ENCODE results near the gene SLC6A12. TPM values are rescaled to one million over a fixed set of nuclear protein-coding genes. Genes with fewer than 3 reads are reported as not detected.

SLC6A12 gene
- total RNA-seq, 2 experiments from 2014 or later = not detected

- peaks cover 0 to 15% of the 10 kb centered on the region in 2 experiments for H3K27me3 ChIP-seq (ENCODE audit: control insufficient read depth in 1 of 2, insufficient read depth in 2 of 2, low read length in 2 of 2)
- no peak overlapping the region for H3K4me3 ChIP-seq (ENCODE audit: low read length)
- H3K4me1 ChIP-seq (ENCODE audit: insufficient read depth, low read length) = no peaks in the 10 kb centered on the region
- ChIA-PET POLR2A (no interaction called here), CTCF (no interaction called here)
- peaks cover 8% of the 10 kb centered on the region for H3K9me3 Mint-ChIP-seq
- peaks cover 6 to 18% of the 10 kb centered on the region in 2 experiments for H3K9me3 ChIP-seq (ENCODE audit: control insufficient read depth in 1 of 2, insufficient read depth in 1 of 2, low read length in 2 of 2)
- H3K27me3 Mint-ChIP-seq = peaks cover 37% of the 10 kb centered on the region
- H3K27ac ChIP-seq (ENCODE audit: low read depth in 1 of 2, low read length in 2 of 2) = no peak overlapping the region
- H3K4me1 Mint-ChIP-seq (ENCODE audit: low read depth) = no peaks in the 10 kb centered on the region
- ATAC-seq (ENCODE audit: poor library complexity) (no peak), DNase-seq (no peak)
- no peak overlapping the region for H3K27ac Mint-ChIP-seq
- no peak for TF ChIP-seq CTCF (IDR thresholded peaks at IDR 0.05)
- no peaks in the 10 kb centered on the region for H3K36me3 ChIP-seq (ENCODE audit: insufficient read depth, low read length)
- peaks cover 4% of the 10 kb centered on the region for H3K36me3 Mint-ChIP-seq (ENCODE audit: low read depth)
- intact Hi-C loops (cut with DNase I, micrococcal nuclease) = no loop called here
- H3K4me3 Mint-ChIP-seq = no peak overlapping the region
Measured at GRCh38 chr12:240566-240965, 26.6 kb upstream of the SLC6A12 start.

- intact Hi-C loops (cut with DNase I, micrococcal nuclease) = no loop called here
- H3K36me3 ChIP-seq (ENCODE audit: insufficient read depth, low read length) = no peaks in the 10 kb centered on the region
- peaks cover 6 to 26% of the 10 kb centered on the region in 2 experiments for H3K9me3 ChIP-seq (ENCODE audit: control insufficient read depth in 1 of 2, insufficient read depth in 1 of 2, low read length in 2 of 2)
- POLR2A ChIA-PET = no interaction called here
- Mint-ChIP-seq H3K36me3 (ENCODE audit: low read depth) (no peaks in the 10 kb centered on the region), H3K27me3 (peaks cover 31% of the 10 kb centered on the region), H3K9me3 (peaks cover 8% of the 10 kb centered on the region), H3K4me1 (ENCODE audit: low read depth) (no peaks in the 10 kb centered on the region), H3K4me3 (no peak overlapping the region), H3K27ac (no peak overlapping the region)
- H3K4me3 ChIP-seq (ENCODE audit: low read length) = no peak overlapping the region
- DNase-seq (no peak), ATAC-seq (ENCODE audit: poor library complexity) (no peak)
- peaks cover 0 to 14% of the 10 kb centered on the region in 2 experiments for H3K27me3 ChIP-seq (ENCODE audit: control insufficient read depth in 1 of 2, insufficient read depth in 2 of 2, low read length in 2 of 2)
- TF ChIP-seq CTCF (IDR thresholded peaks at IDR 0.05) = no peak
- H3K27ac ChIP-seq (ENCODE audit: low read depth in 1 of 2, low read length in 2 of 2) = no peak overlapping the region
- CTCF ChIA-PET = no interaction called here
- no peaks in the 10 kb centered on the region for H3K4me1 ChIP-seq (ENCODE audit: insufficient read depth, low read length)
Measured at GRCh38 chr12:238736-239398, 24.9 kb upstream of the SLC6A12 start.

GRCh38 chr12:238116-238515 lies 24.2 kb upstream of the SLC6A12 start:
- no peak overlapping the region for H3K4me3 Mint-ChIP-seq
- intact Hi-C loops (cut with DNase I, micrococcal nuclease) = no loop called here
- DNase-seq = no peak
- Histone ChIP-seq H3K36me3 (ENCODE audit: insufficient read depth, low read length) (no peaks in the 10 kb centered on the region), H3K4me1 (ENCODE audit: insufficient read depth, low read length) (no peaks in the 10 kb centered on the region), H3K27me3 (ENCODE audit: control insufficient read depth in 1 of 2, insufficient read depth in 2 of 2, low read length in 2 of 2) (peaks cover 0 to 8% of the 10 kb centered on the region in 2 experiments), H3K27ac (ENCODE audit: low read depth in 1 of 2, low read length in 2 of 2) (no peak overlapping the region), H3K4me3 (ENCODE audit: low read length) (no peak overlapping the region), H3K9me3 (ENCODE audit: control insufficient read depth in 1 of 2, insufficient read depth in 1 of 2, low read length in 2 of 2) (peaks cover 6 to 31% of the 10 kb centered on the region in 2 experiments)
- peaks cover 27% of the 10 kb centered on the region for H3K27me3 Mint-ChIP-seq
- H3K27ac Mint-ChIP-seq = no peak overlapping the region
- ChIA-PET POLR2A (no interaction called here), CTCF (no interaction called here)
- no peaks in the 10 kb centered on the region for H3K4me1 Mint-ChIP-seq (ENCODE audit: low read depth)
- H3K36me3 Mint-ChIP-seq (ENCODE audit: low read depth) = no peaks in the 10 kb centered on the region
- ATAC-seq (ENCODE audit: poor library complexity) = no peak
- H3K9me3 Mint-ChIP-seq = peaks cover 8% of the 10 kb centered on the region
- no peak for TF ChIP-seq CTCF (IDR thresholded peaks at IDR 0.05)
